Tibial nerve (tissue), 4 donors: ENCODE results near the gene ATOSB. TPM values are rescaled to one million over a fixed set of nuclear protein-coding genes. Genes with fewer than 3 reads are reported as not detected.
A peak's percentile ranks its signal among the peaks of the same experiment; 100 is the strongest.

Experiments
- DNase-seq, 2 donors: peaks; one replicate each; pipeline ENCODE4 v3.0.0-alpha.2; 2019; ENCODE audit warnings: low spot score in 2 of 2
- H3K27ac ChIP-seq, 4 donors: fragments of 200-600 bp; sonication (generic) in 3 of 4; one replicate each; pipeline ENCODE4 v1.5.1; 2017 to 2019; ENCODE audit warnings: mild to moderate bottlenecking in 1 of 4
- H3K27me3 ChIP-seq, 2 donors: fragments of 200-600 bp; sonication (generic) in 1 of 2; one replicate each; pipeline versions ENCODE4 v1.5.1 to v1.6.0; 2017 to 2019
- H3K36me3 ChIP-seq, 3 donors: fragments of 200-600 bp; sonication (generic); one replicate each; pipeline ENCODE4 v1.5.1; 2018 to 2019
- H3K4me1 ChIP-seq, 4 donors: fragments of 200-600 bp; sonication (generic) in 3 of 4; one replicate each; pipeline ENCODE4 v1.5.1; 2017 to 2019
- H3K4me3 ChIP-seq, 4 donors: fragments of 200-600 bp; sonication (generic) in 3 of 4; one replicate each; pipeline ENCODE4 v1.5.1; 2017 to 2019; ENCODE audit warnings: mild to moderate bottlenecking in 1 of 4, moderate library complexity in 1 of 4
- H3K9me3 ChIP-seq, 4 donors: fragments of 200-600 bp; sonication (generic) in 3 of 4; one replicate each; pipeline ENCODE4 v1.5.1; 2017 to 2019
- EP300 ChIP-seq, 2 donors: sonication (generic); formaldehyde crosslinking; IDR thresholded peaks; one replicate each; pipeline ENCODE4 v1.6.1; 2017; ENCODE audit warnings: antibody characterized with exemption in 2 of 2, mild to moderate bottlenecking in 1 of 2
- POLR2A ChIP-seq, 2 donors: fragments of 450-650 bp; IDR thresholded peaks; one replicate each; pipeline ENCODE4 v1.6.1; 2017; ENCODE audit warnings: antibody characterized with exemption in 2 of 2, mild to moderate bottlenecking in 2 of 2, moderate library complexity in 2 of 2
- WGBS, 2 donors: methylation state at CpG; one replicate each; pipeline ENCODE4 v1.1.5; 2018; 5-methylcytosine and 5-hydroxymethylcytosine counted together
- total RNA-seq, 4 donors: library from RNA; depleted of rRNA; stranded (reverse); fragments of >200 nt; gene quantifications; one replicate each; pipeline ENCODE4 v1.1.0, GENCODE V29; 2016
- TF ChIP-seq, protein P1 (sequence below), 5 experiments: fragments of 200-600 bp in 3 of 5; fragments of 450-650 bp in 2 of 5; sonication (generic) in 3 of 5; IDR thresholded peaks; one replicate each; pipeline ENCODE4 v1.5.1; 2016 to 2019; ENCODE audit warnings: antibody characterized with exemption in 5 of 5, mild to moderate bottlenecking in 3 of 5, moderate library complexity in 2 of 5

ATOSB gene
- total RNA-seq, 4 donors from 2014 or later: 13.3 to 19.5 (median 14.7) TPM

DNA sequence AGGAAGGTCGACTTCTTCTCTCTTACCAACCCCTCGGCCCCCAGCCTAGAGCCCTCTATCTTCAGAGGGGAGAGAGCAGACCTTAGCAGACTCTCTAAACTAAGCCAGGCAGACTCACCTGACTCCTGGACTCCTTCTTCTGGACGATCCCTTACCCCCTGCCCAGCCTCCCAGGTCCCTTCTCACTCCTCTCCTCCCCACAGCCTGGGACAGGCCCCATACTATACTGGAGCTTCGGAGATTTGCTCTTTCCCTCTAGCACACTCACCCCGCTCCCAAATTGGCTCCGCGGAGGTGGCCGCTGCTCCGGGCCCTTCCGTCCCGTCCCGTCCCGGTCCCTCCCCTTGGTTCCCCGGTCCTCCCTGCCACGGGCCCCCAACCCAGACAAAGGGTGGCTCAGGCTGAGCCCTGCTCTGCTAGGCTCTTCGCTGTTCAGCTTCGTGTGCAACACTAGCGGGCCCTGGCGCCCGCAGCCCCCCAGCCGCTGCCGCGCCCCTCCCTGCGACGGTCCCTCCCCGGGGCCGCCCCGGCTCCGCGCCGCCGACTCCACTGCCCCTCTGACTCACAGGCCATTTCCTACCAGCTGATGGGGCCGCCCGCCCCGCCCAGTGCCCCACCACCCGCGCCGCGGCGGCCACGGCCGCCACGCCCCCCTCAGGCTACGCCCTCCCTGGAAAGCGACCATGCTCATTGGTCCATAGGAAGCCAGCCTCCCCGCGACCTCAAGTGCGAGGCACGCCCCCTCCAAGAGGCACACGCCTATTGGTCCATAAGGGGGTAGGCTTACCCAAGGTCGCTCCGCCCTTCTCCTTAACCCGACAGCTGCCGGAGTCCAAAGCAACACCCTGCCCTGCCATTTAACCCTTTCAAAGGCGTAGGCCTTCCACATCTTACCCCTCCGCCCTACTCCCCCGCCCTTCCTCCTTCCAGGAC, 4.4 kb downstream of the ATOSB start:
- no peaks in the 10 kb centered on the region for H3K9me3 ChIP-seq
- peaks cover 0 to 64% (median 46%) of the 10 kb centered on the region in 4 donors for H3K4me1 ChIP-seq
- H3K27me3 ChIP-seq: no peaks in the 10 kb centered on the region
- H3K36me3 ChIP-seq: peaks cover 0 to 27% (median 7%) of the 10 kb centered on the region in 3 donors
- TF ChIP-seq EP300 (IDR thresholded peaks at IDR 0.05) (peak; percentile 37 to 61), POLR2A (IDR thresholded peaks at IDR 0.05) (peak; percentile 47 to 69)
- TF ChIP-seq, protein P1, sequence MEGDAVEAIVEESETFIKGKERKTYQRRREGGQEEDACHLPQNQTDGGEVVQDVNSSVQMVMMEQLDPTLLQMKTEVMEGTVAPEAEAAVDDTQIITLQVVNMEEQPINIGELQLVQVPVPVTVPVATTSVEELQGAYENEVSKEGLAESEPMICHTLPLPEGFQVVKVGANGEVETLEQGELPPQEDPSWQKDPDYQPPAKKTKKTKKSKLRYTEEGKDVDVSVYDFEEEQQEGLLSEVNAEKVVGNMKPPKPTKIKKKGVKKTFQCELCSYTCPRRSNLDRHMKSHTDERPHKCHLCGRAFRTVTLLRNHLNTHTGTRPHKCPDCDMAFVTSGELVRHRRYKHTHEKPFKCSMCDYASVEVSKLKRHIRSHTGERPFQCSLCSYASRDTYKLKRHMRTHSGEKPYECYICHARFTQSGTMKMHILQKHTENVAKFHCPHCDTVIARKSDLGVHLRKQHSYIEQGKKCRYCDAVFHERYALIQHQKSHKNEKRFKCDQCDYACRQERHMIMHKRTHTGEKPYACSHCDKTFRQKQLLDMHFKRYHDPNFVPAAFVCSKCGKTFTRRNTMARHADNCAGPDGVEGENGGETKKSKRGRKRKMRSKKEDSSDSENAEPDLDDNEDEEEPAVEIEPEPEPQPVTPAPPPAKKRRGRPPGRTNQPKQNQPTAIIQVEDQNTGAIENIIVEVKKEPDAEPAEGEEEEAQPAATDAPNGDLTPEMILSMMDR (IDR thresholded peaks at IDR 0.05): peak in 1 of 5 experiments; percentile 10
- WGBS, 2 donors: 1% methylated on average over 35 to 47 of the region's 57 CpGs
- peak; percentile 97 for DNase-seq
- peak overlapping the region; percentile 90 to 99 (median 93) for H3K27ac ChIP-seq
- H3K4me3 ChIP-seq: peak overlapping the region; percentile 68 to 90 (median 76)

DNA sequence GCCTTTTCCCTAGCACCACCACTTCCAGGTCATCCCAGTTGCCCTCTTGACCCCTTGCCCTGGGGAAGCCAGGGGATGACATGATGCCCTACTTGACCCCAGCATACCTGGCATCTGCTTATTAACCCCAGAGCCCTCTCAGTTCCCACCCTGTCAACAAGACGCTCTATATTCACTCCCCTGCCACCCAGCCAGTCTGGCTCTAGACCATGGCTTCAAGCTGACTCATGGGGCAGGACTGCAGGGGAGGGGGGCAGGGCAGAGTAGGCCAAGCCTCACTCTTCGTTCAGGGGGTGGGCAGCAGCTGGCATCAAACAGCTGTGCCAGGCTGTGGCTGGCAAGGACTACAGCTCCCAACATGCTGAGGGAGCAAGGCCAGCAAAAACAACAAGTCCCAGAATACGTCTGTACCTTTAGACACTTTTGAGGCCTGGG, 5.3 kb downstream of the ATOSB start:
- Histone ChIP-seq H3K27ac (peak overlapping the region; percentile 90 to 99 (median 93)), H3K4me3 (peak overlapping the region in 3 of 4 donors; percentile 68 to 90 (median 79)), H3K4me1 (peaks cover 0 to 61% (median 45%) of the 10 kb centered on the region in 4 donors), H3K9me3 (no peaks in the 10 kb centered on the region), H3K36me3 (peaks cover 0 to 37% (median 12%) of the 10 kb centered on the region in 3 donors), H3K27me3 (no peaks in the 10 kb centered on the region)
- TF ChIP-seq, protein P1 (IDR thresholded peaks at IDR 0.05): no peak
- peak in 1 of 2 donors; percentile 32 for TF ChIP-seq EP300 (IDR thresholded peaks at IDR 0.05)
- WGBS, 2 donors: 15 to 20% methylated on average over 3 of the region's 3 CpGs
- no peak for DNase-seq

DNA sequence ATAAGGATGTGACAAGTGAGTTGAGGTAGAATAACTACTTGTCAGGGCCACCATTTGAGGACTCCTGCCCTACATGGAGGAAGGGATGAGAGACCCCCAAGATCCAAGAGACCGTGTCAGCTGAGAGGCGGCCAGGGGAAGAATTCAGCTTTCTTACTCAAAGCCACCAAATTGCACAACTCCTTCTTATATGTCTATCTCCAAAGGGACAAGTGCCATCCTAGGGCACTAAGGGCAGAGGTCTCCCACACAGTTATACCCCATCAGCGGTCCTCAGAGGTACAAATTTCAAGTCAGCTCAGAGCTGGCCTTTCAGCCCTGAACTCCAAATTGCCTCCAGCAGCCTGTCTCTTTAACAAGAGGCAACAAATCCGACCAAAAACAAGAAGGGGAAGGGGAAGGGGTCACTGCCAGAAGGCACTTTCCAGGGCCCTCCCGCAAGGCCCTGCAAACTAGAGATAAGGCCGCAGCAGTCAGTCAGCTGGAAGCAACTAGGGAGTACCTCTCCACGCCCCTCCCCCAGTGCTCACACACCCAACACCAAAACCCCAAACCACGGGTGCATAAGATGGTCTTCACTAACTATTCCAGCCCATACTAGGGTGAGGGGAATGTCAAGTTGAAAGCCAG, 6.6 kb downstream of the ATOSB start:
- H3K4me1 ChIP-seq: peaks cover 0 to 50% (median 34%) of the 10 kb centered on the region in 4 donors
- H3K27me3 ChIP-seq: no peaks in the 10 kb centered on the region
- H3K9me3 ChIP-seq: no peaks in the 10 kb centered on the region
- H3K4me3 ChIP-seq: no peak overlapping the region
- peaks cover 0 to 49% (median 16%) of the 10 kb centered on the region in 3 donors for H3K36me3 ChIP-seq
- TF ChIP-seq EP300 (IDR thresholded peaks at IDR 0.05) (no peak), POLR2A (IDR thresholded peaks at IDR 0.05) (no peak)
- TF ChIP-seq, protein P1 (IDR thresholded peaks at IDR 0.05): no peak
- peak overlapping the region in 2 of 4 donors; percentile 92 to 99 for H3K27ac ChIP-seq
- 59 to 70% methylated on average over 7 to 8 of the region's 8 CpGs for WGBS, 2 donors
- no peak for DNase-seq

DNA sequence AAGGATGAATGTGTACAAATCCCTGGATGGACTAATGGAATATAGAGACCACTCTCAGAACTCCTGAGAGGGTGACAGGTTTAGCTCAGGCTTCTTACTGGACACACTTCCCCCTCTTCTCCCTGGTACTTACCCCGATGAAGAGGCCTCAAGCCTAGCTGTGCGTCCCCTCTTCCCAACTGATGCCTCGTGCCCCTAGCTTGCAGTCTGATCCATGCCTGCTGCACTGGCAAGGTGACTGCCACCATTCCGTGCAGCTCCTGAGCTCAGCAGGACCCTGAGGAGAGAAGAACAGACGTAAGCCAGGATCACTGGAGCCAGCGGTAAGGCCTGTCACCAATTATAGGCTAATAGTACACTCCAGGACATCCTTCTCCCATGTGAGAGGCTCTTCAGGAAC, 7.2 kb downstream of the ATOSB start:
- H3K9me3 ChIP-seq: no peaks in the 10 kb centered on the region
- H3K36me3 ChIP-seq: peaks cover 0 to 50% (median 16%) of the 10 kb centered on the region in 3 donors
- peaks cover 0 to 50% (median 31%) of the 10 kb centered on the region in 4 donors for H3K4me1 ChIP-seq
- no peaks in the 10 kb centered on the region for H3K27me3 ChIP-seq
- TF ChIP-seq, protein P1 (IDR thresholded peaks at IDR 0.05): no peak
- no peak for TF ChIP-seq EP300 (IDR thresholded peaks at IDR 0.05)
- TF ChIP-seq POLR2A (IDR thresholded peaks at IDR 0.05): no peak
- H3K27ac ChIP-seq: peak overlapping the region in 1 of 4 donors; percentile 2
- no peak overlapping the region for H3K4me3 ChIP-seq
- no peak for DNase-seq
- WGBS, 2 donors: 87 to 89% methylated on average over 6 of the region's 6 CpGs
